NCI-H2227 (cell line): ENCODE data around the gene C12orf54.
"Not testable (repeated sequence)": the region's sequence is repeated elsewhere in the genome, so short reads cannot be mapped to it uniquely, and the experiment has no call there.

Experiments
- DNase-seq: peaks from one replicate; lab custom pipeline; 2025; ENCODE audit not compliant: unreplicated experiment; lab: John Stamatoyannopoulos, UW

Gene C12orf54

DNA sequence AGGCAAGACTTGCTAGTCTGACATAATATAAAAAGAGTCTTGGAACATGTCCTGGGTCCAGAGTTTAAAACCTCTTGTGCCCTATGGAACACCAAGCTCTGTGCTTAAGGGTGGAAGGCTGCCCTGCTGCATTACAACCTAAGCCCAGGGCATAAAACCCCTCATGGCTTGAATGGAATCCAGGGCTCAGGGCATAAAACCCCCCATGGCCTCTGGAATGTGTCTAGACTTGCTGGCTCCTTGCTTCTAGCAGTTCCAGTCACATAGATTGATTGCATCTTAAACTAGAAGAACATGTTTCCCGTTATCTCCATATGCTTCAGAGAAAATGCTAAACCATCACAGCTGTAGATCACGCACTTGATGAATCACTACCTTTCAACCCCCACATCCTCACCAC lies 24.5 kb downstream of the C12orf54 start:
- DNase-seq: not testable (repeated sequence)

DNA sequence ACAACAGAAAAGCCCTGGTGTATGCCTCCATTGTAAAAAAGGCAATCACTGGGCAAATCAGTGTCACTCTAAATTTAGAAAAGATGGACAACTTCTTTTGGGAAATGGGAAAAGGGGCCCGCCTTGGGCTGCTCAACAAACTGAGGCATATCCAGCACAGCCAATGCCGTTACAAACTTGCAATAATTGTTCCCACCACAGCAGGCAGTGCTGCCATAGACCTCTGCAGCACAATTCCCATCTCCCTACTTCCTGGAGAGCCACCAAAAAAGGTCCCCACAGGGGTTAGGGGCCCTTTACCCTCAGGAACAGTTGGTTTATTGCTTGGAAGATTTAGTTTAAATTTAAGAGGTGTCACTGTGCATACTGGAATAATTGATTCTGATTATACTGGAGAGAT lies 26.7 kb downstream of the C12orf54 start:
- no peak for DNase-seq

DNA sequence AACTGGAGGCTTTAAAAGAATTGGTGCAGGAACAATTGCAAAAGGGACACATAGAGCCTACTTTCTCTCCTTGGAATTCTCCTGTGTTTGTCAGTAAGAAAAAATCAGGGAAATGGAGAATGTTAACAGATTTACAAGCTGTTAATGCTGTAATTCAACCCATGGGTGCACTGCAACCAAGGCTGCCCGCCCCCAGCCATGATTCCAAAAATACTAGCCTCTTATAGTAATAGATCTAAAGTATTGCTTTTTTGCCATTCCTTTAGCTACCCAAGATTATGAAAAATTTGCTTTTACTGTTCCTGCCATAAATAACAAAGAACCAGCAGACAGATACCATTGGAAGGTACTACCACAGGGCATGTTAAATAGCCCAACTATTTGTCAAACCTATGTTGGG lies 27.8 kb downstream of the C12orf54 start:
- no peak for DNase-seq

GRCh38 chr12:48512855-48513254 lies 30.6 kb downstream of the C12orf54 start:
- DNase-seq: no peak

- no peak for DNase-seq
Observed at GRCh38 chr12:48514728-48515127, 32.4 kb downstream of the C12orf54 start.

DNA sequence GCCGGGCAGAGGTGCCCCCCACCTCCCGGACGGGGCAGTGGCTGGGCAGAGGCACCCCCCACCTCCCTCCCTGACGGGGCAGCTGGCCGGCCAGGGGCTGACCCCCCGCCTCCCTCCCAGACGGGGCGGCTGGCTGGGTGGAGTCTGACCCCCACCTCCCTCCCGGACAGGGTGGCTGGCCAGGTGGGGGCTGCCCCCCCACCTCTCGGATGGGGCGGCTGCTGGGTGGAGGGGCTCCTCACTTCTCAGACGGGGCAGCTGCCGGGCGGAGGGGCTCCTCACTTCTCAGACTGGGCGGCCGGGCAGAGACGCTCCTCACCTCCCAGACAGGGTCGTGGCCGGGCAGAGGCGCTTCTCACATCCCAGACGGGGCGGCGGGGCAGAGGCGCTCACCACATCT lies 38.1 kb downstream of the C12orf54 start:
- DNase-seq: not testable (repeated sequence)

- no peak for DNase-seq
Observed at GRCh38 chr12:48525332-48525731, 43.0 kb downstream of the C12orf54 start, which contains the start of gene OR8S1. Gene OR8S1 (plus strand): TSS chr12:48525632. CDS start chr12:48525632, 0 bp downstream.

DNA sequence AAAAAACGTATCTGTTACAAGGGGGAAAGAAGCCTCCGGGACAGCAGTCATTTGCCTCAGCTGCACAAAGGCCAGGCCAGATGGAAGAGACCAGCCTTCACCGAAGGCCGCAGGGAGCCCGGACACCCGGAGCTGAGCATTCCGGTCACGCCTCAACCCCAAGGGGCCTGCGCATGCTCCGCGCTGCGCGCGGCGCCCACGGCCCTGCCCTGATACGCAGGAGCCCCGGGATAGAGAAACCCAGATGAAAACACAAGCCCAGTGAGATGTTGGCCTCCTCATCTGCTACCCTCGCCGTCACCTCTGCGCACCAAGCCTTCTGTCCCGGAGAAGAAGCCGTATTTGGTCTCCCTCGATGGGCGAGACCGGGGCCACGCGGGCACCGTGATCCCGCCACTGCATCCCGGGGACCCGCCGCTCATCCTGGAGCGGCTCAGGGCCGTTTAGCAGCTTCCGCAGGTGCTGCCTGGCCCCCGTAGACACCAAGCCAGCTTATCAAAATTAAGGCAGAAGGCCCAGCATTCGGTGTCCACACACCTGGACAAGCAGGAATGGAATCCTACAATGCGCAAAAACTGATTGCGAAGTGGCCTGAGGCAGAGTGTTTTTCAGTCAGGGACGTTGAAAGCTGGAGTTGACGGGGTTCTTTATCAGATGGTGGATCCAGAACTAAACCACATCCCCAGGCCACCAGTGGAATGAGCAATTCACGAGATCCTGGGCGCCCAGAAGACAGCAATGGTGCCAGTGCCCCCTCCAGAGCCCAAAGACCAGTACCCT lies 45.8 kb downstream of the C12orf54 start:
- DNase-seq: no peak

GRCh38 chr12:48532601-48533000 lies 50.3 kb downstream of the C12orf54 start:
- no peak for DNase-seq

- no peak for DNase-seq
Observed at GRCh38 chr12:48536602-48537001, 54.3 kb downstream of the C12orf54 start.

DNA sequence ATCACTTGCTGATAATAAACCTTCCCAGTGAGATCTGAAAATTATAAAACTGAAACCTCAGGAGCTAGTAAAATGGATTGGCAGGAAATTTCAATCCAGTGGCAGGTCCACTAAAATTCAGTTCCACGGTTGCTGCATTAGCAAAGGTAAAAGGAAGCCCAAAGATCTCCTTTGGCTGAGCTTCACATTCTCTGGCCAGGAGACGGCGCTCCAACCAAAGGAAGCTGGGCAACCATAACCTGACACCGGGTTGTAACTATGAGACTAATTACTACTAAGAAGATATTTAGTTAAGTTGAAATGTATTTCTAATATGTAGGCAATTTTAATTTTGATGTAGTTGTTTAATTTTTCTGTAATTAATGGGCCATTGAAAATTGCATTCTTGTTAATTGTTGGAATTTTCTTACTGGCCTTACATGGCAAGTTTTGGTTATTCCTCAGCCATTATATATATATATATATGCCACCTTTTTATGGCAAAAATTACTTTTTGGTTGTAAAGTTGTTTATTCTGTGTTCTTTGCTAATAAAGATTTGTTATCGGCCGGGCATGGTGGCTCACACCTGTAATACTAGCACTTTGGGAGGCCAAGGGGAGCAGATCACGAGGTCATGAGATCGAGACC lies 60.1 kb downstream of the C12orf54 start:
- DNase-seq: peak; percentile 28

- no peak for DNase-seq
Observed at GRCh38 chr12:48545833-48546469, 63.7 kb downstream of the C12orf54 start.
